ENCODE measurements around the gene SYNPR. TPM values are rescaled to one million over a fixed set of nuclear protein-coding genes. Genes with fewer than 3 reads are reported as not detected.

Gene SYNPR
- total RNA-seq, 4 donors from 2014 or later: not detected

DNA sequence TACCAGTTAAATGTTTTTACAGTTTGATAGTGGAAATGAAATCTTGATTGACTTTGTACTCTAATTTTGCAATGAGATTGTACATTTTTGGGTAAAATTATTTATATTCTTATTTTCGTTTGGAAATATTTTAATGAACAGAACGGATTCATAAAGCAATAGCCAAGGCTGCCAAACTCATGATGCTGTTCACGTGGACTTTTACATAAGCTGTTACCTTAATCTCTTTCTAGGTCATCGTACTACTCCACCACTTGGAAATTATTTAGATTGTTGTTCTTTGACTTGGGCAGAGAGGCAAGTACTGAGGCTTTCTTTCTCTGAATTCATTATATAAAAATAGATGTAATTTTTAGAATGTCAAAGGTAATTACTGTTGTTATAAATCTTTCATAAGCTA lies 16.2 kb downstream of the SYNPR start:
- WGBS, 2 donors (ENCODE audit: low coverage in 1 of 2): 71 to 82% methylated on average over 4 of the region's 4 CpGs
- no peaks in the 10 kb centered on the region for H3K9me3 ChIP-seq
- no peaks in the 10 kb centered on the region for H3K4me1 ChIP-seq
- intact Hi-C loops (cut with DNase I; ENCODE audit: low total_unique reads) (no loop called here), in situ Hi-C loops (cut with MboI; ENCODE audit: low pct_ligation_motif_present in 1 of 4, low pct_unique_long_range_greater_than_20kb in 1 of 4, low sequenced_read_pairs in 3 of 4) (no loop called here)
- TF ChIP-seq, protein P1, sequence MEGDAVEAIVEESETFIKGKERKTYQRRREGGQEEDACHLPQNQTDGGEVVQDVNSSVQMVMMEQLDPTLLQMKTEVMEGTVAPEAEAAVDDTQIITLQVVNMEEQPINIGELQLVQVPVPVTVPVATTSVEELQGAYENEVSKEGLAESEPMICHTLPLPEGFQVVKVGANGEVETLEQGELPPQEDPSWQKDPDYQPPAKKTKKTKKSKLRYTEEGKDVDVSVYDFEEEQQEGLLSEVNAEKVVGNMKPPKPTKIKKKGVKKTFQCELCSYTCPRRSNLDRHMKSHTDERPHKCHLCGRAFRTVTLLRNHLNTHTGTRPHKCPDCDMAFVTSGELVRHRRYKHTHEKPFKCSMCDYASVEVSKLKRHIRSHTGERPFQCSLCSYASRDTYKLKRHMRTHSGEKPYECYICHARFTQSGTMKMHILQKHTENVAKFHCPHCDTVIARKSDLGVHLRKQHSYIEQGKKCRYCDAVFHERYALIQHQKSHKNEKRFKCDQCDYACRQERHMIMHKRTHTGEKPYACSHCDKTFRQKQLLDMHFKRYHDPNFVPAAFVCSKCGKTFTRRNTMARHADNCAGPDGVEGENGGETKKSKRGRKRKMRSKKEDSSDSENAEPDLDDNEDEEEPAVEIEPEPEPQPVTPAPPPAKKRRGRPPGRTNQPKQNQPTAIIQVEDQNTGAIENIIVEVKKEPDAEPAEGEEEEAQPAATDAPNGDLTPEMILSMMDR (IDR thresholded peaks at IDR 0.05): no peak
- TF ChIP-seq POLR2AphosphoS5 (IDR thresholded peaks at IDR 0.05): no peak
- no peak for TF ChIP-seq EP300 (IDR thresholded peaks at IDR 0.05; ENCODE audit: low read depth)
- no peak for TF ChIP-seq POLR2A (IDR thresholded peaks at IDR 0.05)
- no peak overlapping the region for H3K27ac ChIP-seq
- H3K36me3 ChIP-seq: no peaks in the 10 kb centered on the region
- DNase-seq: no peak
- H3K27me3 ChIP-seq: no peaks in the 10 kb centered on the region
- no peak overlapping the region for H3K4me3 ChIP-seq

DNA sequence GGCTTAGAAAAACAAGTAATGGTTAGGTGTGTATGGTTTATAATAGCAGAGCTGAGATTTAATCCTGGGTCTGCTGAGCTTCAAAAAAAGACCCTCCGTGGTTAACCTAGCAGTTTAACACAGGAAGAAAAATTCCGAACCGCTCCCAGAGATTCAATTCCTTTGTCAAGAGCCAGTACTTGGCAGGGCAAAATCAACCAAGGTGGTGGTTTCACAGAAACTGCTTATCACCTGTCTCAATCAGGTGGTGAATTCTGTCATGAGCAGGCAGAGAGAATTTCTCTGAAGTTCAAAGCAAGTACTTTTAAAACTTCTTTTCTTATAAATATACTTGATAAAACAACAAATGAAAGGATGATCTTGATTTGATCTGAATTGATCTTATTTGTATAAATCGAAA lies 17.2 kb downstream of the SYNPR start:
- intact Hi-C loops (cut with DNase I; ENCODE audit: low total_unique reads) (no loop called here), in situ Hi-C loops (cut with MboI; ENCODE audit: low pct_ligation_motif_present in 1 of 4, low pct_unique_long_range_greater_than_20kb in 1 of 4, low sequenced_read_pairs in 3 of 4) (no loop called here)
- TF ChIP-seq EP300 (IDR thresholded peaks at IDR 0.05; ENCODE audit: low read depth): no peak
- no peak for TF ChIP-seq POLR2AphosphoS5 (IDR thresholded peaks at IDR 0.05)
- TF ChIP-seq, protein P1 (IDR thresholded peaks at IDR 0.05): no peak
- no peak for TF ChIP-seq POLR2A (IDR thresholded peaks at IDR 0.05)
- H3K27ac ChIP-seq: no peak overlapping the region
- H3K4me1 ChIP-seq: no peaks in the 10 kb centered on the region
- H3K4me3 ChIP-seq: no peak overlapping the region
- no peak for DNase-seq
- no peaks in the 10 kb centered on the region for H3K27me3 ChIP-seq
- no peaks in the 10 kb centered on the region for H3K36me3 ChIP-seq
- WGBS, 2 donors (ENCODE audit: low coverage in 1 of 2): 52 to 76% methylated on average over 3 to 4 of the region's 4 CpGs
- H3K9me3 ChIP-seq: no peaks in the 10 kb centered on the region

DNA sequence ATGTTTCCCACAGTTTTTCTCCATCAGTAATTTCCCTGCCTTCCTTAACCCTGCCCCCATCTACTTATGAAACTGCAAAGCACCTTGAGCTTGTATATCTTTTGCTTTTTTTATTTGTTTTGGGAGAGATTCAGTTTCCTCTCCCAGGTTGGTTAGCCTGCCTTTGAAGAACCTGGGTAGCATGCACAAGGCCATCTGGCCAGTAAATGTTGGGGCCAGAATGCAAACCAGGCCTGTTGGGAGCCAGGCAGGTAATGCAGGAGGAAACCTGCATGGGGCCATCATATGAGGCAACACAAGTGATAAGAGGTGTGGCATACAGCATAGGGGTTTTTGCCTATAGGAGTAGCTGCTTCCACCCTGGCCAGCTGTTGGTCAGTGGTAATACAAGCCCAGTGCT lies 17.7 kb downstream of the SYNPR start:
- intact Hi-C loops (cut with DNase I; ENCODE audit: low total_unique reads) (no loop called here), in situ Hi-C loops (cut with MboI; ENCODE audit: low pct_ligation_motif_present in 1 of 4, low pct_unique_long_range_greater_than_20kb in 1 of 4, low sequenced_read_pairs in 3 of 4) (no loop called here)
- Histone ChIP-seq H3K4me1 (no peaks in the 10 kb centered on the region), H3K4me3 (no peak overlapping the region), H3K9me3 (no peaks in the 10 kb centered on the region), H3K27me3 (no peaks in the 10 kb centered on the region), H3K36me3 (no peaks in the 10 kb centered on the region), H3K27ac (no peak overlapping the region)
- DNase-seq: no peak
- no peak for TF ChIP-seq POLR2AphosphoS5 (IDR thresholded peaks at IDR 0.05)
- no peak for TF ChIP-seq EP300 (IDR thresholded peaks at IDR 0.05; ENCODE audit: low read depth)
- no peak for TF ChIP-seq POLR2A (IDR thresholded peaks at IDR 0.05)
- TF ChIP-seq, protein P1 (IDR thresholded peaks at IDR 0.05): no peak

DNA sequence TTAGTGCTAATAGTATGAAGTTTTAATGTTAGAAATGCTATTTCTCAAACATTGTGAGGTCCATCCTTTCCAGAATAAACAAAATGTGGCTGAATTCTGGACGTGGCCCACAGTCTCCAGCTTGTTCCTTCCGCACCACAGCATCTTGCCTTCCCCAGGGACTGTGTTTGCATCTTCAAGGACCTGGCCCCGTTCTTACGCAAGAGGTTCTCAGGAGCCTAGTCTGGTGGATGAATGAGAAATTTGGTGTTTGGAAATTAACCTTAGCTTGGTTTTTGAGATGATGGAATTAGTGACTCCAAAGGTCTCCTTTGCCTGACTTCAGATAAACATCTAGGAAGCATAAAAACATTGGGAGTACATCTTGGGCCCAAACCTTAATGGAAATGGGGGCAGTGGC lies 18.1 kb downstream of the SYNPR start:
- TF ChIP-seq POLR2AphosphoS5 (IDR thresholded peaks at IDR 0.05): no peak
- TF ChIP-seq EP300 (IDR thresholded peaks at IDR 0.05; ENCODE audit: low read depth): no peak
- TF ChIP-seq, protein P1 (IDR thresholded peaks at IDR 0.05): no peak
- TF ChIP-seq POLR2A (IDR thresholded peaks at IDR 0.05): no peak
- DNase-seq: no peak
- H3K9me3 ChIP-seq: no peaks in the 10 kb centered on the region
- H3K36me3 ChIP-seq: no peaks in the 10 kb centered on the region
- H3K4me3 ChIP-seq: no peak overlapping the region
- no peaks in the 10 kb centered on the region for H3K4me1 ChIP-seq
- H3K27me3 ChIP-seq: no peaks in the 10 kb centered on the region
- H3K27ac ChIP-seq: no peak overlapping the region
- intact Hi-C loops (cut with DNase I; ENCODE audit: low total_unique reads) (no loop called here), in situ Hi-C loops (cut with MboI; ENCODE audit: low pct_ligation_motif_present in 1 of 4, low pct_unique_long_range_greater_than_20kb in 1 of 4, low sequenced_read_pairs in 3 of 4) (no loop called here)
- 0 to 77% methylated on average over 1 to 4 of the region's 4 CpGs for WGBS, 2 donors (ENCODE audit: low coverage in 1 of 2)
